HG02623 (cell line): ENCODE measurements around the gene GRM3.
A peak's percentile ranks its signal among the peaks of the same experiment; 100 is the strongest.

Experiments used
- ATAC-seq: cut with Tn5 transposase; IDR thresholded peaks from one replicate; pipeline ENCODE4 v1.9.1; 2021; ENCODE audit warnings: moderate library complexity; ENCODE audit not compliant: unreplicated experiment

The GRM3 gene

DNA sequence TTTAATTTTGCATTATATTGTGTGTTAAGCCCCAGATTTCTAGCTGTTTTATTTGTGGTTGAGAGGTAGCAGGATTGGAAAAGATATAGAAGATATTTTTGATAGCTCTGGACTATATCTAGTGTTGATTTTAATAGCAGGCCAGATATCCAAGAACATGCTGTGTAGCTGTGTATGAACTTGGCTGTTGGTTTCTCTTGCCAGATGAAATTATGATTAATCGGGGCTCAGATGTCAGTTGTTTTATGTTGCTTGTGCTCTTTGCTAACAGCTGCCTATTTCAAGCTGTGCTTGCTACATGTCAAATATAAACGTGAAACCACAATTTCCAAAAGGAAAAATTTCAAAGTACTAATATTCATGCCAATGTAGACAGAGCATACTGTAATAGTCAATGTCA, 141.1 kb downstream of the GRM3 start:
- no peak for ATAC-seq

DNA sequence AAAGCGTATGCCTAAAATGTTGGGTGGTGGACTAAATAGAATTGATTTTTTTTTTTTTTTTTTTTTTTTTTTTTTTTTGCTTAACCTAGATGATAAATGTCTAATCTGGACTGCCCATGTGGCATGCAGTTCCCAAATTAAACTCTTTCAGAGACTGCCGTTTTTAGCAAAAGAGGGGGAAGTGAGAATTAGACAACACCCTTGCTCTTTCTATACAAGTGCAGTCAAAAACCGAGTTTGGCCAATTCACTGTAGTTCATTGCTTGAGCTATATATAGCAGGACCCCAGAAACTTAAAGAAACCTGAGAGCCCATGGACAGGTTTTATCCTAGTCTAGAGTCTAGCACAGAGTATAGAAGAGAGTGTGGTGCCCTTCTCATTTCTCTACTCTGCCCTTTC, 141.9 kb downstream of the GRM3 start:
- peak; percentile 78 for ATAC-seq

DNA sequence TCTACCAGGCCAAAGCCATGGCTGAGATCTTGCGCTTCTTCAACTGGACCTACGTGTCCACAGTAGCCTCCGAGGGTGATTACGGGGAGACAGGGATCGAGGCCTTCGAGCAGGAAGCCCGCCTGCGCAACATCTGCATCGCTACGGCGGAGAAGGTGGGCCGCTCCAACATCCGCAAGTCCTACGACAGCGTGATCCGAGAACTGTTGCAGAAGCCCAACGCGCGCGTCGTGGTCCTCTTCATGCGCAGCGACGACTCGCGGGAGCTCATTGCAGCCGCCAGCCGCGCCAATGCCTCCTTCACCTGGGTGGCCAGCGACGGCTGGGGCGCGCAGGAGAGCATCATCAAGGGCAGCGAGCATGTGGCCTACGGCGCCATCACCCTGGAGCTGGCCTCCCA, 142.7 kb downstream of the GRM3 start:
- ATAC-seq: no peak

DNA sequence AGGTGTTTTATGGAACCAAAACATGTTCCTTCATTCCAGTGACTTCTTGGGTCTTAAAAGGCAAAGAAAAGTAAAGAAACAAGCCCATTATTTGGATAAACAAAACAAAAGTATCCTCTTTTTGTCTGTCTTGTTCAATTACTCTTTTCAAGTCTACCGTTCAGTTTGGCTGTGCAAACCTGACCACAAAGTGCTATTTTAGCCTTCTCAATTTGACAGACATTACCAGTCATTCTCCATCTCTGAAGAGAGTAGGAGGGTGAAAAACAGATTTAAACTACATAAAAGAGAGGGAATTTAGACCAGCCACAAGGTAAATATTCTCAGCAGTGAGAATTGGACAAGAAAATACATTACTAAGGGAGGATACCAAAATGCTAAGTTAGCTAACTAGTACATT, 145.2 kb downstream of the GRM3 start:
- peak; percentile 49 for ATAC-seq

DNA sequence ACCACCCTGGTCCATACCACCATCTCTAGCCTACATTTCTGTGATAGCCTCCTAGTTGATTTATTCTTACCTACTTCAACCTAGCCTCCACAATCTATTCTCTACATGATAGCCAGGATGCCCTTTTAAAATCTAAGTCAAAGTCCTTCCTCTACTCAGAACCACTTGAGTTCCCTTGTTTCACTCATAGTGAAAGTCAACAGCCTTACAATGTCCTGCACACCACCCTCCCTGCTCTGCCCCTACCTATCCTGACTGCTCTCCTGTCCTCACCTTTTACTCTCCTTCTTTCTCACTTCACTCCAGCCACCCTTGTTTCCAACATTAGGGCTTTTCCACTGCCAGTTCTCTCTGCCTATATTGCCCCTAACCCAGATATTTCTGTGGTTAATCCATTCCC, 146.7 kb downstream of the GRM3 start:
- peak; percentile 50 for ATAC-seq

DNA sequence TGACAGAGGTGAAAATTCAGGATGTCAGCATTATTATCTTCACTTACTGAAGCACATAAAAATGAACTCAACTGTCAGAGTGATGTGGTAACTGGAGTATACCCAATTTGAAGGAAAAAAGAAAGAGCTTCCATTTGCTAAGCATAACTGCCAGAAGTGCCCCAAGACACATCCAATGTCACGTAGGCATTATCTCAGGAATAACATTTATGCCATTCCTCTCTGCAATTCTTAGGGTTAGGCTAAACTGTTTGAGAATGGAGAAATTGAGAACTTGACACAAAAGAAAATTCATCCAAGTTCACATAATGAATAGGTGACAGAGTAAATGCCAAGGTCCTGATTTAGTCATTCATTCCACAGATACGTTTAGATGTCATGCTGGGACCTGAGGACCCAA, 148.6 kb downstream of the GRM3 start:
- no peak for ATAC-seq

DNA sequence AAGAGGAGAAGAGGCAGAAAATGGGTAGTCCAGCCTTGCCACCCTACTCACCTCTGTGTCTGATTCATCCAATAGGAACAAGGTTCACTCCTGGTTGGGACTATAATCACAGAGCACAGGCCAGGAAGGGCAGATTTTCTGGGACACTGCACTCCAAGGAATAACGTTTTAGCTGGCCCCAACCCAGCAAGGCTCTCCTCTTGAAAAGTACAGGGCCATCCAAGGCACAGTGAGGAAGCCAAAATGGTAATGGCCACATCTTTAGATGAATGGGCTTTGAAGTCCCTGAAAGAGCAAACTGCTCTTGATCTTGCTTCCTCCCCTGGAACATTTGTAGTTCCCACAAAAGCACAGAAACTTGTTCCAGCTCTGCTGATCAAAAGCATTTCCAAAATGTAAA, 149.4 kb downstream of the GRM3 start:
- no peak for ATAC-seq

DNA sequence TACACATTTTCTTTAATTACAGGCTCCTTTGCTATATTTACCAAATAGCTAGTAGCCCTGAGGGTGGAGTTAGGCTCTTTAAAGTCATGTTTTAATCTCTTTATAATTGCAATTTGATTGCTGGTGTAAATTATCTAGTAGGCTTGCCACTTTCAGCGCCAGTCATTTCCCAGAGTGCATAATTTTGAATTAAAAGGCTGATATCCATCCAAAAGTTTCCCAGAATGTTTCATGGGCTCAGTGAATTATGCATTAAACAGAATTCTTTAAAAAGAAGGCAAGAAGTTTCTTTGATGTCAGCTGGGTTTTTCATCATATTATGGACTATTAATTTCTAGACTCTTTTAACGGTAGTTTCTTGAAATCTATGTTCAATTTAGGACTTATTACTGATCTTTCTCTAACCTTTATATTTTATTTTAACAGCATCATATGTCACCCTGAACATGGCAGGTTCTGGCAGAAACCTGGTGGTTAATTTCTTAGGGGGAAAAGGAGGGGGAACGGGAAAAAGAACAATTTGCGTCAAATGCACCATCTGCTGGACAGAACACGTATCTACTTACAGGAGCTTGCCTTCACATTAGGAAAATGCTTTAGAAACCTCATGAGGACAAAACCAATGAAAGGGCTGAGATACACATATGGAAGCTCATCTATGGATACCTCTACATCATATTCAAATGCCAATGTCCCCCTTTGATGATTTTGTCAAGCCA, 171.1 kb downstream of the GRM3 start:
- no peak for ATAC-seq

DNA sequence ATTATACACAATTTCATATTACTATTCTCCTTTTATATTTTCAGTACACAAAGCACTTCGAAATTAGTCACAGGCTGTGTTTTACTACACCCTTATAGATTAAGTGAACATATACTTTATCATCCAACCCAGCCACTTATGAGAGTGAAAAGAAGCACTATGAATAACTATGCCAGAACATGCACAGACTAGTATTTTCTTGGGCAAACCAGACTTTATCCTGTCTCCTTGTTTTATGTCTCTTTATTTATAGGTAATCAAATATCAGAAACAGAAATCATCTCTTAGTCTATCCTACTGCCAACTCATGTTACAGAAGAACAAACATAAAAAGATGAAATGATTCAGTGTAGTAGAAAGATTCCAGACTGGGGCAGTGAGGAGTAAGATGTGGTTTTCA, 171.8 kb downstream of the GRM3 start:
- no peak for ATAC-seq

DNA sequence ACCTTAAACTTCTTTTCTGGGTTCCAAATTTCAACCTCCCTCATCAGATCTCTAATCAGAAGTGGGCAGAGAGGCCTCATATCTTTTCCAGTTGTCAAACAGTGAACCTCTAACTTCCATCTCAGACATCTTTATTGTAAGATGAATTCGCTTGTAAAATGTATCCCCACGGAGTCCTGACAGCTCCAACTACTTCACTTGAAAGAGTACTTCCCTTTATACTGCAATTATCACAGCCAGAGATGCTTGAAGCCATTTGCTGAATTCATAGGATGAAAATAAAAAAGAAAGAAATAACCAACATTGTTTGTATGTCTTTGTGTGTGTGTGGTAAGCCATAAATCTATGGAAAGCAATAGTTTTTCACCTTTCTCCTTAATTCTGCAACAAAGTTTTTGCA, 175.2 kb downstream of the GRM3 start:
- no peak for ATAC-seq

DNA sequence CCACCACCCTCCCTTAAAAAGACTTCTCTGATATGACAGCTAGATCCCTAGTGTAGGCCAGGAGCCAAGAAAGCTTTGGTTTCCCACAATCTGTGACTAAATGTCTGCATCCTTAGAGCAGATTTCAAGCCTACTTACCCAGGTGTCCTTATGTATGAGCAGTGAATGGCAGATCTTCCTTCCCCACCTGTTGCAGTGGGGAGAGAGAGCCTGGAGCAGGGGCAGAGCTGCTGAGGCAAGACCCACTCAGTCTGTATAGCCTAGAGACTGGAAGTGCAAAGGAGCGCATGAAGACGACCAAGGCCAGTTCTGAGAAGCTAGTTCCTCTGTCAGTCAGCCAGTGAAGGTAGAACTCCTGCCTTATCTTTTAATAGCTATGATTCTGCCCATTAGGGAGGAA, 180.1 kb downstream of the GRM3 start:
- ATAC-seq: no peak

DNA sequence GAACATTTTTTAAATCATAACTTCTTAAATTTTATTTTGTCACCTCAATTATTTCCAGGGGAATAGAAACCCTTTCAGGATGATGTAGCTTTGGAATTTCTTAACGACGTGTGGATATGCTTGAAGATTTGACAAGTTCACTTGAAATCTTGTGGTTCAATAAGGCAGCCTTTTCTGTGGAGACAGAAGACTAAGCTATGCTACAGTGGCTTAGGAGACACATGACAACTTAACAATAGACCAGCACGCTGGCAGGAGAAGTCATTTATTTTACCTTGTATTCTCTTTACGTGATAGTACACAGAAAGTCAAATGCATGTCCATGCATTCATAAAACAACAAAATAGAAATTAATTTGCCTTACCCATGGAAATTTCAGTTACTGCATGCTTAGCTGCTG, 181.6 kb downstream of the GRM3 start:
- no peak for ATAC-seq

DNA sequence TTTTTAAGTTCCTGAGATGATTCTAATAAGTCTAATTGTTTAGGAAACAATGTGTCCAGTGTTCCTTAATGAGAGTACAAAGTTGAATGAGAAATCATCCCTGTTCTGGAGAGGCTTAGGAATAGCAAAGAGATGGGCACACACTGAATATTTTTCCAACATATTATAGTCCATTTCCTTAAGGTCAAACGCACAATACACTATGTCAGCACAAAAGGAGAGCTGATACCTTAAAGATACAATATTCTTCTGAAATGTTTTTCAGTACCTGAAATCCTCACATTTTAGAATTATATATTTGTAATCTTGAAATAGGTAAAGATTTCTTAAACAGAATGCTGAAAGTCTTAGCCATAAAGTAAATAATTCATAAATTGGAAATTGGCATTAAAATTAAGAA, 183.2 kb downstream of the GRM3 start:
- no peak for ATAC-seq

DNA sequence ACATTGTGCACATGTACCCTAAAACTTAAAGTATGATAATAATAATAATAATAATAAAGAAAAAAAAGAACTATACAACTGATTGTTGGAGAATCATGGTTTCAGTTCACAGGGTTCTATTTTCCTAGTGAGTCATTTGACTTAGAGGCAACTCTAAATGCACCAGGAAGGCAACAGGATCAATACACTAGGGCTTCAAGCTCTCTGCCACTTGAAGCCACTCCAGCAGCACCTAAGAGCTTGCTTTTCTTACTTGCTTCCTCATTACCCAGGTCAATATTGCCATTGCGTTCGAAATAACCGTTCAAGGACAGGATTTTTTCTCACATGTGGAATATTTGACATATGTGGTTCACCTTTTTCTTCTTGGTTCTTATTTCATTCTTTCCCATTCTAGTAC, 189.7 kb downstream of the GRM3 start:
- ATAC-seq: no peak

DNA sequence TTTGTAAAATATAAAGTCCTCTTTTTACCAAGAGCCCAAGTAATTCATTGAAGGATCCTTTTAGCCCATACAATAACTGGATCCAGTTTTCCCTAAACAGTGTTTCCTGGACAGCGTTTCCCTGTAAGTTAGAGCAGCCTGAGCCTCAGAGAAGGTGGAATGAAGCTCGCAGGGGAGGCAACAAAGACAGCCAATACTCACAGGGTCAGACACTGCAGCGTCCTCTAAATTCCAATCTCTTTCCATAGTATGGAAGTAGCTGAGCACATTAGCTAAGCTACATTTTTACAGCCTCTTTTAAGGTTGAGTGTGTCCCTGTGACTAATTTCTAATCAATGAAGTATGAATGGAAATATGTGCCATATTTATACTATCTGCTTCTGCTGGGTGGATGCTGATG, 193.5 kb downstream of the GRM3 start:
- ATAC-seq: no peak

DNA sequence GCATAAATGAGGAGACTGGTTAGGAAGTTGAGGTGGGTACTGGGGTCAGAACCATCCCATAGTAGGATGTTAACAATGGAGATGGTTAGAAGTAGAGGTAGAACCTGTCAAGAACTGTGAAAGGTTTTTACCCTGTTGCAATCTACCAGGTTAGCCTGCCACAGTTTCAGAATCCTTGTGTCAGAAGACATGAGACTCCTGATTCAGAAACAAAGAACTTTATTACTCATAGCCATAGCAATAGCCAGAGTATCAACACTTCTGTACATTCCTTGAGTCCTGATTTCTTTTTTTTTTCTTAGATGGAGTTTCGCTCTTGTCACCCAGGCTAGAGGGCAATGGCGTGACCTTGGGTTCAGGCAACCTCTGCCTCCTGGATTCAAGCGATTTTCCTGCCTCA, 200.9 kb downstream of the GRM3 start:
- ATAC-seq: no peak

DNA sequence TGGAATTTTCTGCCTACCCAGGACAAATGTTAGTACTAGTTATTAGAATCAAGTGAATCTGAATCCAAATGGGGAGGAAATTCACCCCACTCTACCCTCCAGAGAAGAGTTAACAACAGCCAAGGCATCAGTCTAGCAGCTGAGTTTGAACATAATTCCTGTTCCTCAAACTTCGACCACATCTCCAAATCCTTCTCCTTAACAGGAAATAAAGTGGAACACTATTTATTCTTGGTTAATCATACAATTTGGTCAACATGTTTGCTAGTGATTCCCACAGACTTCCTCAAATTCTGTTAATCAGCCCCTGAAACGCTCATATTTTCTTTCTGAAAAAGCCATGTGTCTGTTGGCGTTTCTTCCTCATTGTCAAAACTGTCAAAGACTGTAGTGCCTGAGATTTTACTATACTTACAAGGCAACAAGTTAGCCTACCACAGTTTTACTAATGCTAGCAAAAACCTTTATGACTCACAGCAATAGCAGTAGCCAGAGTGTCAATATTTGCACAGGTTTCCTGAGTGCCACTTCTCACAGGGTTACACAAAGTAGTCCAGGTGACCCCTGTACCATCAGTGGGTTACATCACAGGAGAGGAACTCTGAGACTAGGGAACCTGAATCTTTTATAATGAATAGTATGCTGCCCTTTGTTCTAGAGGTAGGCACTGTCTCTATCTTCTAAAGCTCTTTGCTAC, 202.9 kb downstream of the GRM3 start:
- no peak for ATAC-seq

DNA sequence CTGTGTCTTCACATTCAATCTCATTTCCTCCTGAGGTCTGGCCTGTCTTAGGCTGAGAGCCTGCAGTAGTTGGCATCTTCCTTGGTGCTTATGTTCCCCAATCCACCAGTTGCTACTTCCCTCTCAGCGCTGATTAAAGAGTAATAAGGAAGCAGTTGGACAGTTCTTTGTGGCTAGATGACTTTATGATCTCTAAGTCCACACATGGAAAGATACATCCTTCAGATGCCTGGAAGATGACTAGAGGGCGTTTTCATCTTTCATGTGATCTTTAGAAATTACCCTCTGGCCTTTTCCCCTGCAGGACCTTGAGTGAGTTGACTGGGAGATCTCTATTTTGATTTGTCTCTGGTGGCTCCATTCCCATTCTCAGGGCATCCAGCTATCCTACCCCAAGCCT, 204.5 kb downstream of the GRM3 start:
- ATAC-seq: no peak

DNA sequence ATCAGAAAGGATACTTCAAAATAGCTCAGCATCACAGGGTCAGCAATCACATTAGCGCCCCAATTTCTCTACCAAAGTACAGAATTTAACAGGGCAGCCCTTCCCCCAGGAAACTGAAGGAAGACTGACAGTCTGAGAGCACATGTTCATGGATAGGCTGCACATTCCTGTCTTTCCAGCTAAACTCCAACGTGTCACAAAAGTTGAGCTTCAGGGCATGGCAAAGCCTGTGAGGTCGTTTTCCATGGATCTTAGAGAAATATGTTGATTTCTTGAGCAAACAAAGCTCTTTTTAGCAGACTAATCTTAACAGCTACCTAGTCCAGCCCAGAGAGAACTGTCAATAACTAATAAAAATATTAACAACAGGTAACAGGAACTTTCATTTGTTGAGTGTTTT, 207.9 kb downstream of the GRM3 start:
- ATAC-seq: no peak

DNA sequence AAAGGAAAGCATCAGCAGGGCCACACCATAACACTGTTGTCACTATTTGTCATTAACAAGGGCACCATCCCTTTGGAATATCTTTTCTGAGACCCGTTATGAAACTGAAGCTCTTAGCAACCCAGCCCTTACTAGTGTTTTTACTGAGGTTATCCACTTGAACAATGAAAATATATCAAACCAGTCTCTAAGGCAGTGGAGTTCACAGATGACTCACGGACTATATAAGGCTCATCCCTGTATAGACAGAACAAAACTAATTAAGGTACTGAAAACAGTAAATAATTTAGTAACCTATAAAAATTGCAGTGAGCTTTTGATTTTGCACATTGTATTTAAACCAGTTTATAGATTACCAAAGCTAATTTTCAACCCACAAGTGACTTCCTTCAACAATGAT, 219.7 kb downstream of the GRM3 start:
- no peak for ATAC-seq

DNA sequence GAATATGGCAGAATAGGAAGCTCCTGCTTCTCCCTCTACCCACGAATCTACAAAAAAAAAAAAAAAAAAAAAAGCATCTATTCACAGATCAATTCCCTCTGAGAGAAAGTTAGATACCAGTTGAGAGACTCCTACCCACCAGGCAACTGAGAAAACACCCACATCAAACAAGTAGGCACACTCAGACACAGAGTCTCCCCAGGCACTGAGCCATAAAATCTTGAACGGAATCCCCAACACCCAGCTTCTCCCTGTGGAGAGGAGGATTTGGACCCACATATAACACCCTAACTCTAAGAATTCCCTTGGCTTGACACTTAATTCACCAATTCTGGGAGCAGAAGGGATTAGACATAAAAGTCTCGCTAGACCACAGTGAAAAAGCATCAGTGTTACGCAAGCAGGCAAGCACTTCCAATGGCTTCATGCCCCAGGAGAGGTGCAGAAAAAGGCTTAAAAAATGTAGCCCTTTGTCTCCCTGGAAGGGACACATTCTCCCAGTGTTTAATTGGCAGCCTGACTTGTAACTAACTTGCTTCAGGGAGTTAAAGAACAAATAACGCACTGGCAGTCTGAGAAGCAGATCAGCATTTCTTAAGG, 223.6 kb downstream of the GRM3 start:
- no peak for ATAC-seq

DNA sequence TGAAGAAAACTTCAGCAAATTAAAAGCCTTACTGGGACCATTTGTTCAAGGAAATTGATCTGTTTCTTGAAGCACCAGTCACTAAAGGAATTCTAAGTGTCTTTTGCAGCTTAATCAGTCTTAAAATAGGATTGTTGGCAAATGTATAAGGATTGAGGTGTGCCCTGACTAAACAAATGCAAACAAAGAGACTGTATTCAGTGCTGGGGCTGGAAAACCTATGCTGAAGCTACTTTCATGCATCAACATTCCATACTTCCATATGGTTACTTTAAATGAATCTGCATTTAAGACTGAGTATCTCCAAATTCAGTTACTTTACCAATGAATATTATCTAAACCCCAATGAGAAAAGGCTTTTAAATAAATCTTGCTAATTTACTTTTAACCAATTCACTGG, 232.4 kb downstream of the GRM3 start:
- ATAC-seq: no peak

DNA sequence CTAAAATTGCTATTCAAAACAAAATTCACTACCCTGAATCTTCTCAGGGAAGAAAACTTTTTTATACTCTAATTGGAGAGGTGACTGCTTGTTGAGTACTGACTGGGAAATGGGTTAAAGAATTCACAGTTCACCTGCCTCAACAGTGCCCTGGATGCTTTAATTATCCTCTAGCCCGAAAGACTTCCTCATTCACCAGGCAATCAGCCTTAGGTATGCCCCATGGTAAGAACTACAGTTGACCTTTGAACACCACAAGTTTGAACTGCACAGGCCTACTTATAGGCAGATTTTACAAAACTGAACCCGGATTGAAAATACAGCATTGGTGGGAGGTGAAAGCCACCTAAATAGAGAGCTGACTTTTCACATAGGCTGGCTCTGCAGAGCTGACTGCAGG, 240.4 kb downstream of the GRM3 start:
- ATAC-seq: no peak
